H1 (cell line): ENCODE measurements around the gene SNRPA1. TPM values are rescaled to one million over a fixed set of nuclear protein-coding genes. Genes with fewer than 3 reads are reported as not detected.

Source experiments
- CTCF ChIA-PET: fragments of 300-600 bp; sonication (Branson Sonifier 250); formaldehyde crosslinking; loops from one replicate; lab custom pipeline; 2021; ENCODE audit not compliant: partially characterized antibody; lab: Charles Lee
- POLR2A ChIA-PET: fragments of 300-600 bp; sonication (Branson Sonifier 250); formaldehyde crosslinking; loops from one replicate; lab custom pipeline; 2021; ENCODE audit warnings: inconsistent platforms; ENCODE audit not compliant: partially characterized antibody; lab: Charles Lee
- DNase-seq, 2 experiments: peaks; one replicate each; pipeline versions ENCODE4 v3.0.0 to v3.0.0-alpha.2; 2010 to 2022; ENCODE audit warnings: low spot score in 2 of 2, low read depth in 1 of 2, mixed read lengths in 1 of 2
- FAIRE-seq: peaks from 2 replicates; lab custom pipeline; 2011; peaks lifted over from hg19 to GRCh38; lab: Jason Lieb, UNC
- H2AFZ ChIP-seq: 2 replicates; pipeline ENCODE4 v1.8.1; 2012; ENCODE audit warnings: low read length, inconsistent platforms
- H2AK5ac ChIP-seq: 2 replicates; pipeline ENCODE4 v1.6.1; 2013; ENCODE audit warnings: low read depth, low read length
- H2BK120ac ChIP-seq: replicated peaks from 2 replicates; pipeline ENCODE3; 2013; ENCODE audit warnings: low read depth, low read length, inconsistent platforms
- H2BK12ac ChIP-seq: 2 replicates; pipeline ENCODE4 v1.6.1; 2013; ENCODE audit warnings: low read depth, low read length
- H2BK15ac ChIP-seq: 2 replicates; pipeline ENCODE4 v1.6.1; 2013; ENCODE audit warnings: low read length
- H2BK20ac ChIP-seq: 2 replicates; pipeline ENCODE4 v1.6.1; 2013; ENCODE audit warnings: low read length
- H2BK5ac ChIP-seq: 2 replicates; pipeline ENCODE4 v1.6.1; 2013; ENCODE audit warnings: low read depth, low read length
- H3K14ac ChIP-seq: 2 replicates; pipeline ENCODE4 v1.6.1; 2013; ENCODE audit warnings: inconsistent platforms; ENCODE audit not compliant: insufficient read length
- H3K18ac ChIP-seq: 2 replicates; pipeline ENCODE4 v1.6.1; 2013; ENCODE audit warnings: low read length; ENCODE audit errors: extremely low read depth
- H3K23ac ChIP-seq: 2 replicates; pipeline ENCODE4 v1.6.1; 2013; ENCODE audit warnings: inconsistent platforms; ENCODE audit not compliant: insufficient read length
- H3K23me2 ChIP-seq: 2 replicates; pipeline ENCODE4 v1.6.1; 2013; ENCODE audit warnings: low read depth, low read length
- H3K27ac ChIP-seq: 2 replicates; pipeline ENCODE4 v1.6.1; 2011; ENCODE audit warnings: low read depth, low read length, inconsistent platforms
- H3K27me3 ChIP-seq, 4 experiments: replicated peaks in 1 of 4; 1 replicate in 1 of 4; 2 replicates in 3 of 4; pipeline versions ENCODE4 v1.6.1 to v1.8.1; 2011 to 2013; ENCODE audit warnings: low read length in 3 of 4, mild to moderate bottlenecking in 3 of 4, inconsistent platforms in 2 of 4, mixed read lengths in 2 of 4, moderate library complexity in 1 of 4; ENCODE audit not compliant: control insufficient read depth in 3 of 4, insufficient read depth in 3 of 4; ENCODE audit errors: extremely low read depth in 1 of 4
- H3K36me3 ChIP-seq, 4 experiments: 2 replicates each; pipeline versions ENCODE4 v1.6.1 to v1.8.1; 2011 to 2013; ENCODE audit warnings: mild to moderate bottlenecking in 4 of 4, low read length in 3 of 4, moderate library complexity in 2 of 4, control low read depth in 1 of 4, inconsistent platforms in 1 of 4; ENCODE audit not compliant: insufficient read depth in 4 of 4, control insufficient read depth in 2 of 4
- H3K4ac ChIP-seq: replicated peaks from 2 replicates; pipeline ENCODE3; 2013; ENCODE audit warnings: low read length, low read depth, mixed read lengths, inconsistent platforms; ENCODE audit not compliant: insufficient read length
- H3K4me1 ChIP-seq, 4 experiments: replicated peaks in 1 of 4; 1 replicate in 1 of 4; 2 replicates in 3 of 4; pipeline versions ENCODE4 v1.6.1 to v1.8.1; 2011 to 2013; ENCODE audit warnings: low read length in 3 of 4, inconsistent platforms in 2 of 4, mixed read lengths in 1 of 4; ENCODE audit not compliant: insufficient read depth in 4 of 4, control insufficient read depth in 3 of 4
- H3K4me2 ChIP-seq, 2 experiments: 2 replicates each; pipeline versions ENCODE4 v1.6.1 to v1.8.1; 2011 to 2013; ENCODE audit warnings: low read depth in 2 of 2, low read length in 2 of 2, control low read depth in 1 of 2, inconsistent platforms in 1 of 2, mild to moderate bottlenecking in 1 of 2; ENCODE audit not compliant: insufficient read depth in 1 of 2
- H3K4me3 ChIP-seq, 4 experiments: fragments of 200-600, 300-600 bp in 1 of 4; sonication (generic), shearing (Covaris generic), sonication (Bioruptor Twin) in 1 of 4; 2 replicates each; pipeline versions ENCODE4 v1.5.1 to v1.8.1; 2011 to 2016; ENCODE audit warnings: low read length in 4 of 4, low read depth in 3 of 4, control low read depth in 2 of 4, inconsistent platforms in 2 of 4, mild to moderate bottlenecking in 2 of 4, mixed read lengths in 1 of 4, moderate library complexity in 1 of 4; ENCODE audit not compliant: insufficient read depth in 2 of 4; ENCODE audit errors: extremely low read depth in 1 of 4
- H3K56ac ChIP-seq: replicated peaks from 2 replicates; pipeline ENCODE3; 2013; ENCODE audit warnings: low read depth, mild to moderate bottlenecking, mixed read lengths, low read length, inconsistent platforms; ENCODE audit not compliant: insufficient read length
- H3K79me1 ChIP-seq: 2 replicates; pipeline ENCODE4 v1.6.1; 2013; ENCODE audit warnings: low read depth, low read length, control low read depth
- H3K79me2 ChIP-seq, 2 experiments: 2 replicates each; pipeline versions ENCODE4 v1.6.1 to v1.8.1; 2012 to 2013; ENCODE audit warnings: low read length in 2 of 2, mild to moderate bottlenecking in 2 of 2, inconsistent platforms in 1 of 2; ENCODE audit not compliant: insufficient read depth in 2 of 2, control insufficient read depth in 1 of 2
- H3K9ac ChIP-seq, 4 experiments: replicated peaks in 1 of 4; 1 replicate in 1 of 4; 2 replicates in 3 of 4; pipeline versions ENCODE4 v1.6.1 to v1.8.1; 2011 to 2013; ENCODE audit warnings: low read depth in 3 of 4, low read length in 3 of 4, control low read depth in 2 of 4, mild to moderate bottlenecking in 2 of 4, moderate library complexity in 2 of 4, inconsistent platforms in 1 of 4; ENCODE audit errors: extremely low read depth in 1 of 4
- H3K9me3 ChIP-seq, 2 experiments: 2 replicates each; pipeline versions ENCODE4 v1.6.1 to v1.8.1; 2012 to 2013; ENCODE audit warnings: mild to moderate bottlenecking in 2 of 2, moderate library complexity in 2 of 2, control low read depth in 1 of 2, inconsistent platforms in 1 of 2, low read depth in 1 of 2, low read length in 1 of 2, mixed read lengths in 1 of 2; ENCODE audit not compliant: insufficient read depth in 2 of 2
- H4K20me1 ChIP-seq, 2 experiments: replicated peaks in 1 of 2; 2 replicates each; pipeline versions ENCODE3 to v1.8.1; 2011 to 2013; ENCODE audit warnings: inconsistent platforms in 2 of 2, low read length in 2 of 2, mild to moderate bottlenecking in 1 of 2; ENCODE audit not compliant: insufficient read depth in 2 of 2, control insufficient read depth in 1 of 2
- H4K5ac ChIP-seq: 2 replicates; pipeline ENCODE4 v1.6.1; 2013; ENCODE audit warnings: low read length, low read depth, mixed read lengths, inconsistent platforms; ENCODE audit not compliant: insufficient read length
- H4K8ac ChIP-seq: 2 replicates; pipeline ENCODE4 v1.8.0; 2013; ENCODE audit warnings: mild to moderate bottlenecking, moderate library complexity, low read length, inconsistent platforms; ENCODE audit not compliant: insufficient read depth; ENCODE audit errors: extremely low read depth
- H4K91ac ChIP-seq: replicated peaks from 2 replicates; pipeline ENCODE3; 2013; ENCODE audit warnings: low read length, mixed read lengths, inconsistent platforms; ENCODE audit not compliant: insufficient read length
- CHD2 ChIP-seq: IDR thresholded peaks from 2 replicates; pipeline ENCODE4 v1.6.1; 2012; ENCODE audit warnings: low read length, improper control_type of control experiment
- CREB1 ChIP-seq: IDR thresholded peaks from 2 replicates; pipeline ENCODE4 v1.6.1; 2012; ENCODE audit warnings: inconsistent platforms
- EP300 ChIP-seq, 2 experiments: IDR thresholded peaks; 1 replicate in 1 of 2; 2 replicates in 1 of 2; pipeline ENCODE4 v1.6.1; 2011 to 2012; ENCODE audit warnings: low read depth in 2 of 2, low read length in 2 of 2, mild to moderate bottlenecking in 2 of 2, borderline replicate concordance in 1 of 2, inconsistent platforms in 1 of 2, moderate library complexity in 1 of 2
- POU5F1 ChIP-seq: IDR thresholded peaks from 2 replicates; pipeline ENCODE4 v1.6.1; 2011; ENCODE audit warnings: low read depth, mild to moderate bottlenecking, low read length, moderate library complexity
- TCF12 ChIP-seq: IDR thresholded peaks from 2 replicates; pipeline ENCODE4 v1.6.1; 2011; ENCODE audit warnings: low read depth, mild to moderate bottlenecking, low read length
- WGBS, 2 experiments: shearing (Covaris generic) in 1 of 2; methylation state at CpG; one replicate each; pipeline versions ENCODE4 v1.1.6 to v1.1.7; 2013 to 2015; ENCODE audit warnings: low lambda C conversion rate in 2 of 2, mixed read lengths in 2 of 2, inconsistent platforms in 1 of 2, low coverage in 1 of 2, missing lambda C conversion rate in 1 of 2; ENCODE audit not compliant: insufficient replicate concordance in 2 of 2, insufficient coverage in 1 of 2, insufficient read length in 1 of 2; ENCODE audit errors: extremely low coverage in 1 of 2, missing lambda C conversion rate in 1 of 2; 5-methylcytosine and 5-hydroxymethylcytosine counted together
- polyA plus RNA-seq, 7 experiments: library from polyadenylated mRNA; depleted of rRNA in 3 of 7; stranded (reverse) in 5 of 7; unstranded in 2 of 7; fragments of >200 nt in 5 of 7; fragments of 200-250 nt in 2 of 7; gene quantifications; 1 replicate in 5 of 7; 2 replicates in 1 of 7; 4 replicates in 1 of 7; pipeline versions ENCODE4 v1.2.1 to v1.2.3, GENCODE V29; 2011 to 2013; ENCODE audit warnings: missing spikeins in 2 of 7, mixed read lengths in 2 of 7
- total RNA-seq: library from RNA; stranded (reverse); fragmentation: NEBNext Ultra II Directional; extraction: Animal tissue kit (Norgen Biotek cat#: 25700); gene quantifications from 2 replicates; pipeline ENCODE4 v1.2.1, GENCODE V29; 2021
- TF ChIP-seq, protein P1 (sequence below): IDR thresholded peaks from 2 replicates; pipeline ENCODE4 v1.6.1; 2011; ENCODE audit warnings: low read length, improper control_type of control experiment

The SNRPA1 gene
- total and polyA plus RNA-seq, 2 of the 8 experiments (the other 6 are each of a cell fraction or from before 2014, with no cell fraction given) = 140 to 221 TPM

DNA sequence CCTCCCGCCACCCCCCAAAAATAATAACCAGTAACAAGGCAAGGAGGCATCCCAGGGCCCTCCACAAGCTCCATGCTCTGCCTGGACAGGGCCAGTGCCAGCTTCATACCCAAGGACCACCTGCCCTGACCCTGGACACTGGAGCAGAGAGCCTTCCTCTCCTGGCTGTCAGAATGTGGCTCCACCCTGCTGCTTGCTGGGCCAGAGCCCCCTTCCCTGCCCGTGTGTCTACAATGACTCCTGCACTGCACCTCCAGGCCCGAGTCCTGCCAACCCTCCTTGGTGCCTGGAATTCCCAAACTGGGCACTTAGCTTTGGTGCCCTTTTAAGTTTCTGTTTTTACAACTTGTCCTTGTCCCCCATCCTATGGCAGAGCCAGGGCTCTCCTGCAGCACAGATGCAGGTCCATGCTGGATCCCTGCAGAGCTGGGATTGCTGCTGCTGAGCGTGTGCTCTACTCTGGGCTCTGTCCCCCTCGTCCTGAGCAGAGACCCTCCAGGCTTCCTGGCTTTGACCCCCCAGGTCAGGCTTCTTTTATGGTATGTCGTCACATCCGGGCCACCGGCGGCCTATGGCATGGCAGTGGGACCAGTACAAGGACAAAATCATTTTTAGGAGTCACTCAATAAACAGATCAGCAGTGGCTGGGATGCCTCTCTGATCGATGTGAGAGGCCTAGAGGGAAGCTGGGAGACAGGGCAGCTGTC is 11.4 kb upstream of the SNRPA1 start:
- Histone ChIP-seq H2AFZ (no peak overlapping the region), H3K4me2 (no peak overlapping the region), H3K23me2 (no peaks in the 10 kb centered on the region), H3K36me3 (no peaks in the 10 kb centered on the region), H3K27ac (no peak overlapping the region), H2BK12ac (0 out of 2 replicates have a peak overlapping the region, but pooled peaks have one; percentile 50), H3K79me2 (no peaks in the 10 kb centered on the region), H3K9me3 (no peaks in the 10 kb centered on the region), H3K4me1 (no peaks in the 10 kb centered on the region), H2AK5ac (no peak overlapping the region), H2BK15ac (no peak overlapping the region), H3K23ac (no peak overlapping the region), H3K9ac (no peak overlapping the region), H4K5ac (no peak overlapping the region), H3K4me3 (no peak overlapping the region), H2BK5ac (no peak overlapping the region), H4K91ac (no peak overlapping the region), H2BK20ac (no peak overlapping the region), H3K14ac (no peak overlapping the region), H2BK120ac (no peak overlapping the region), H3K27me3 (no peaks in the 10 kb centered on the region), H3K56ac (no peak overlapping the region), H3K4ac (no peak overlapping the region), H3K18ac (no peak overlapping the region), H4K20me1 (no peaks in the 10 kb centered on the region), H3K79me1 (no peaks in the 10 kb centered on the region), H4K8ac (no peak overlapping the region)
- 85% methylated on average over 10 of the region's 10 CpGs; no CpG with 5 or more reads in 1 of the 2 experiments for WGBS, 2 experiments
- DNase-seq (peak in 1 of 2 experiments; percentile 33), FAIRE-seq (no peak)
- ChIA-PET POLR2A (interaction anchor here (0.8 kb wide), 1 partner anchor 9 kb away, joined by 3 read pairs; no protein-coding TSS in a partner anchor), CTCF (interaction anchor here (0.7 to 9.4 kb wide), 8 partner anchors 12 to 334 kb away, joined by 3 to 94 read pairs (median 4); partner anchors contain the start of gene SNRPA1)
- TF ChIP-seq EP300 (IDR thresholded peaks at IDR 0.05; ENCODE audit: borderline replicate concordance in 1 of 2, low read depth in 2 of 2, low read length in 2 of 2) (no peak), CREB1 (no peak), CHD2 (no peak), TCF12 (no peak), POU5F1 (no peak)
- TF ChIP-seq, protein P1, sequence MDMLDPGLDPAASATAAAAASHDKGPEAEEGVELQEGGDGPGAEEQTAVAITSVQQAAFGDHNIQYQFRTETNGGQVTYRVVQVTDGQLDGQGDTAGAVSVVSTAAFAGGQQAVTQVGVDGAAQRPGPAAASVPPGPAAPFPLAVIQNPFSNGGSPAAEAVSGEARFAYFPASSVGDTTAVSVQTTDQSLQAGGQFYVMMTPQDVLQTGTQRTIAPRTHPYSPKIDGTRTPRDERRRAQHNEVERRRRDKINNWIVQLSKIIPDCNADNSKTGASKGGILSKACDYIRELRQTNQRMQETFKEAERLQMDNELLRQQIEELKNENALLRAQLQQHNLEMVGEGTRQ = no peak
